Measurements from ENCODE around the gene PANX1. TPM values are rescaled to one million over a fixed set of nuclear protein-coding genes. Genes with fewer than 3 reads are reported as not detected.
A peak's percentile ranks its signal among the peaks of the same experiment; 100 is the strongest.
"Not testable (repeated sequence)": the region's sequence is repeated elsewhere in the genome, so short reads cannot be mapped to it uniquely, and the experiment has no call there.

PANX1 gene
- total and polyA plus RNA-seq, 8 donors = 2.2 to 10.4 (median 5.1) TPM

- Histone ChIP-seq H3K4me1 (peaks cover 0 to 9% (median 7%) of the 10 kb centered on the region in 3 donors), H3K27me3 (no peaks in the 10 kb centered on the region), H3K36me3 (no peaks in the 10 kb centered on the region), H3K4me3 (no peak overlapping the region), H3K27ac (no peak overlapping the region), H3K9me3 (no peaks in the 10 kb centered on the region)
- TF ChIP-seq, protein P1, sequence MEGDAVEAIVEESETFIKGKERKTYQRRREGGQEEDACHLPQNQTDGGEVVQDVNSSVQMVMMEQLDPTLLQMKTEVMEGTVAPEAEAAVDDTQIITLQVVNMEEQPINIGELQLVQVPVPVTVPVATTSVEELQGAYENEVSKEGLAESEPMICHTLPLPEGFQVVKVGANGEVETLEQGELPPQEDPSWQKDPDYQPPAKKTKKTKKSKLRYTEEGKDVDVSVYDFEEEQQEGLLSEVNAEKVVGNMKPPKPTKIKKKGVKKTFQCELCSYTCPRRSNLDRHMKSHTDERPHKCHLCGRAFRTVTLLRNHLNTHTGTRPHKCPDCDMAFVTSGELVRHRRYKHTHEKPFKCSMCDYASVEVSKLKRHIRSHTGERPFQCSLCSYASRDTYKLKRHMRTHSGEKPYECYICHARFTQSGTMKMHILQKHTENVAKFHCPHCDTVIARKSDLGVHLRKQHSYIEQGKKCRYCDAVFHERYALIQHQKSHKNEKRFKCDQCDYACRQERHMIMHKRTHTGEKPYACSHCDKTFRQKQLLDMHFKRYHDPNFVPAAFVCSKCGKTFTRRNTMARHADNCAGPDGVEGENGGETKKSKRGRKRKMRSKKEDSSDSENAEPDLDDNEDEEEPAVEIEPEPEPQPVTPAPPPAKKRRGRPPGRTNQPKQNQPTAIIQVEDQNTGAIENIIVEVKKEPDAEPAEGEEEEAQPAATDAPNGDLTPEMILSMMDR (IDR thresholded peaks at IDR 0.05) = no peak
- no peak for ATAC-seq
- no peak for FAIRE-seq
- DNase-seq = no peak
- intact Hi-C loops (cut with DNase I) = no loop called here
These were observed 10.8 kb upstream of the PANX1 start for GRCh38 chr11:94117871-94118270.

DNA sequence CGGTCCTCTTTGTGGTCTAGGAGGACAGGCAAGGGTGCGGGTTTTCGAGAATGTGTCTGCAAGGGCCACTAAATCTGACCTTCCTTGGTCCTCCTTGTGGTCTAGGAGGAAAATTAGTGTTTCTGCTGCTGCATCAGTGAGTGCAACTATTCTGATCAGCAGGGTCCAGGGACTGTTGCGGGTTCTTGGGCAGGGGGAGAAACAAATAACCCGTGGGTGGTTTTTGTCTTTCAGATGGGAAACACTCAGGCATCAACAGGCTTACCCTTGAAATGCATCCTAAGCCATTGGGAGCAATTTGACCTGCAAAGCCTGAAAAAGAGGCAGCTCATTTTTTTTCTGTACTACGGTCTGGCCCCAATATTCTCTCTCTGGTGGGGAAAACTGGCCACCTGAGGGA, 9.0 kb upstream of the PANX1 start:
- H3K4me3 ChIP-seq; H3K9me3 ChIP-seq; H3K36me3 ChIP-seq; H3K4me1 ChIP-seq; ATAC-seq; FAIRE-seq; H3K27me3 ChIP-seq; DNase-seq; H3K27ac ChIP-seq; intact Hi-C loops (cut with DNase I): not testable (repeated sequence)
- 76 to 94% methylated on average over 6 of the region's 6 CpGs for WGBS, 2 donors

DNA sequence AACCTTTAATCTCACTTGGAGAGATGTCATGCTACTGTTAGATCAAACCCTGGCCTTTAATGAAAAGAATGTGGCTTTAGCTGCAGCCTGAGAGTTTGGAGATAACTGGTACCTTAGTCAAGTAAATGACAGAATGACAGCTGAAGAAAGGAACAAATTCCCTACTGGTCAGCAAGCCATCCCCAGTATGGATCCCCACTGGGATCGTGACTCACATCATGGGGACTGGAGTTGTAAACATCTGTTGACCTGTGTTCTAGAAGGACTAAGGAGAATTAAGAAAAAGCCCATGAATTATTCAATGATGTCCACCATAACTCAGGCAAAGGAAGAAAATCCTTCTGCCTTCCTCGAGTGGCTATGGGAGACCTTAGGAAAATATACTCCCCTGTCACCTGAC, 8.1 kb upstream of the PANX1 start:
- FAIRE-seq; H3K4me3 ChIP-seq; H3K27ac ChIP-seq; ATAC-seq; DNase-seq; H3K36me3 ChIP-seq; H3K9me3 ChIP-seq; intact Hi-C loops (cut with DNase I); H3K27me3 ChIP-seq; H3K4me1 ChIP-seq: not testable (repeated sequence)
- 76 to 78% methylated on average over 2 of the region's 2 CpGs for WGBS, 2 donors

- Histone ChIP-seq H3K4me3 (no peak overlapping the region), H3K9me3 (no peaks in the 10 kb centered on the region), H3K27me3 (no peaks in the 10 kb centered on the region), H3K36me3 (no peaks in the 10 kb centered on the region), H3K27ac (no peak overlapping the region), H3K4me1 (peaks cover 0 to 5% (median 4%) of the 10 kb centered on the region in 3 donors)
- ATAC-seq = no peak
- intact Hi-C loops (cut with DNase I) = no loop called here
- no peak for DNase-seq
- TF ChIP-seq, protein P1 (IDR thresholded peaks at IDR 0.05) = no peak
- FAIRE-seq = no peak
- 95% methylated on average over 6 of the region's 6 CpGs for WGBS, 2 donors
These were observed 7.7 kb upstream of the PANX1 start for GRCh38 chr11:94120946-94121345.

DNA sequence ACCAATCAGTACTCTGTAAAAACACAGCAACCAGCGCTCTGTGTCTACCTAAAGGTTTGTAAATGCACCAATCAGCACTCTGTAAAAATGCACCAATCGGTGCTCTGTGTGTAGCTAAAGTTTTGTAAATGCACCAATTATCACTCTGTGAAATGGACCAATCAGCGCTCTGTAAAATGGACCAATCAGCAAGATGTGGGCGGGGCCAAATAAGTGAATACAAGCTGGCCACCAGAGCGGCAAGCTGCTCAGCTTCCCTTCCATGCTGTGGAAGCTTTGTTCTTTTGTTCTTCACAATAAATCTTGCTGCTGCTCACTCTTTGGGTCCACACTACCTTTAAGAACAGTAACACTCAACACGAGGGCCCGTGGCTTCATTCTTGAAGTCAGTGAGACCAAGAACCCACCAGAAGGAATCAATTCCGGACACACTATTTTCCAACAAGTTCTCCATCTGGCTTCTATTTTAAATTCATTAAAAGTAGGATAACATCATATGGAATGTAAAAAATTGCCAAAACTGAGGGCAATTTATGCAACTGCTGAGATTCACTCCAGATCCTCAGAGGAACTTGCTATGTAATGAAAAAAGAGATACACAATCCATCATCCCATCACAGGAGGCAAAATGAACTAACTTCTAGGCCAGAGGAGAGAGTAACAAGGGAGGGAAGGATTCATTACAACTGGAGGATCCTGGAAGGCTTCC, 3.1 kb upstream of the PANX1 start:
- TF ChIP-seq, protein P1 (IDR thresholded peaks at IDR 0.05) = no peak
- 83 to 88% methylated on average over 8 of the region's 8 CpGs for WGBS, 2 donors
- intact Hi-C loops (cut with DNase I) = no loop called here
- ATAC-seq (no peak), FAIRE-seq (no peak), DNase-seq (no peak)
- Histone ChIP-seq H3K27ac (no peak overlapping the region), H3K4me3 (no peak overlapping the region), H3K9me3 (no peaks in the 10 kb centered on the region), H3K4me1 (peaks cover 4 to 10% (median 4%) of the 10 kb centered on the region in 3 donors), H3K36me3 (no peaks in the 10 kb centered on the region), H3K27me3 (no peaks in the 10 kb centered on the region)

- Histone ChIP-seq H3K36me3 (no peaks in the 10 kb centered on the region), H3K4me3 (peak overlapping the region in 2 of 4 donors; percentile 80 to 89), H3K9me3 (no peaks in the 10 kb centered on the region), H3K4me1 (peaks cover 4 to 15% (median 4%) of the 10 kb centered on the region in 3 donors), H3K27me3 (no peaks in the 10 kb centered on the region), H3K27ac (peak overlapping the region in 3 of 4 donors; percentile 88 to 90 (median 89))
- intact Hi-C loops (cut with DNase I) = no loop called here
- ATAC-seq = no peak
- DNase-seq = no peak
- TF ChIP-seq, protein P1 (IDR thresholded peaks at IDR 0.05) = no peak
- no peak for FAIRE-seq
These were observed 1.0 kb upstream of the PANX1 start for GRCh38 chr11:94127638-94128037.
